ENCODE data around the gene IAH1.

DNA sequence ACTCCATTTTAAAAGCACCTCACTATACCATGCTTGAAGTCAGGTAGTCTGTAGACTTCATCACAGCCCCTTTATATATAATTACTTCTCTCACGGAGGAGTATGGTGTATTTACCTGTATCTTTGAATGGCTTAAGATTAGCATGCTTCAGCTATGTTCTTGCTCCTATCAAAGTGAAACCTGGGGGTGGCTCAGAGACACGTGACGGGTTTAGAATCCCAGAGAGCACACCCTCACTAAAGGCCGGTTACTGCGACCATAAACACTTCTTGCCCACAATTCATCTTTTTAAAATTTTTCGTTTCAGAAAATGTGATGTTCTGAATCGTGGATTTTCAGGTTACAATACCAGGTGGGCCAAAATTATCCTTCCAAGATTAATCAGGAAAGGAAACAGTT lies 3.6 kb downstream of the IAH1 start:
- no peak for TF ChIP-seq ARNTL (CRISPR knock-in tag; IDR thresholded peaks at IDR 0.05; ENCODE audit: borderline replicate concordance, low read depth)
- no peak for TF ChIP-seq ZNF70 (CRISPR knock-in tag; IDR thresholded peaks at IDR 0.05)
- TF ChIP-seq, protein P1, sequence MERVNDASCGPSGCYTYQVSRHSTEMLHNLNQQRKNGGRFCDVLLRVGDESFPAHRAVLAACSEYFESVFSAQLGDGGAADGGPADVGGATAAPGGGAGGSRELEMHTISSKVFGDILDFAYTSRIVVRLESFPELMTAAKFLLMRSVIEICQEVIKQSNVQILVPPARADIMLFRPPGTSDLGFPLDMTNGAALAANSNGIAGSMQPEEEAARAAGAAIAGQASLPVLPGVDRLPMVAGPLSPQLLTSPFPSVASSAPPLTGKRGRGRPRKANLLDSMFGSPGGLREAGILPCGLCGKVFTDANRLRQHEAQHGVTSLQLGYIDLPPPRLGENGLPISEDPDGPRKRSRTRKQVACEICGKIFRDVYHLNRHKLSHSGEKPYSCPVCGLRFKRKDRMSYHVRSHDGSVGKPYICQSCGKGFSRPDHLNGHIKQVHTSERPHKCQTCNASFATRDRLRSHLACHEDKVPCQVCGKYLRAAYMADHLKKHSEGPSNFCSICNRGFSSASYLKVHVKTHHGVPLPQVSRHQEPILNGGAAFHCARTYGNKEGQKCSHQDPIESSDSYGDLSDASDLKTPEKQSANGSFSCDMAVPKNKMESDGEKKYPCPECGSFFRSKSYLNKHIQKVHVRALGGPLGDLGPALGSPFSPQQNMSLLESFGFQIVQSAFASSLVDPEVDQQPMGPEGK (CRISPR knock-in tag; IDR thresholded peaks at IDR 0.05; ENCODE audit: borderline replicate concordance) = no peak
- TF ChIP-seq, protein P2, sequence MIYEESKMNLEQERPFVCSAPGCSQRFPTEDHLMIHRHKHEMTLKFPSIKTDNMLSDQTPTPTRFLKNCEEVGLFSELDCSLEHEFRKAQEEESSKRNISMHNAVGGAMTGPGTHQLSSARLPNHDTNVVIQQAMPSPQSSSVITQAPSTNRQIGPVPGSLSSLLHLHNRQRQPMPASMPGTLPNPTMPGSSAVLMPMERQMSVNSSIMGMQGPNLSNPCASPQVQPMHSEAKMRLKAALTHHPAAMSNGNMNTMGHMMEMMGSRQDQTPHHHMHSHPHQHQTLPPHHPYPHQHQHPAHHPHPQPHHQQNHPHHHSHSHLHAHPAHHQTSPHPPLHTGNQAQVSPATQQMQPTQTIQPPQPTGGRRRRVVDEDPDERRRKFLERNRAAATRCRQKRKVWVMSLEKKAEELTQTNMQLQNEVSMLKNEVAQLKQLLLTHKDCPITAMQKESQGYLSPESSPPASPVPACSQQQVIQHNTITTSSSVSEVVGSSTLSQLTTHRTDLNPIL (CRISPR knock-in tag; IDR thresholded peaks at IDR 0.05; ENCODE audit: low read depth) = no peak
- TF ChIP-seq OSR1 (CRISPR knock-in tag; IDR thresholded peaks at IDR 0.05) = no peak
- no peak for TF ChIP-seq ZNF8 (CRISPR knock-in tag; IDR thresholded peaks at IDR 0.05)
- no peak for TF ChIP-seq ISL1 (CRISPR knock-in tag; IDR thresholded peaks at IDR 0.05)
- TF ChIP-seq, protein P3, sequence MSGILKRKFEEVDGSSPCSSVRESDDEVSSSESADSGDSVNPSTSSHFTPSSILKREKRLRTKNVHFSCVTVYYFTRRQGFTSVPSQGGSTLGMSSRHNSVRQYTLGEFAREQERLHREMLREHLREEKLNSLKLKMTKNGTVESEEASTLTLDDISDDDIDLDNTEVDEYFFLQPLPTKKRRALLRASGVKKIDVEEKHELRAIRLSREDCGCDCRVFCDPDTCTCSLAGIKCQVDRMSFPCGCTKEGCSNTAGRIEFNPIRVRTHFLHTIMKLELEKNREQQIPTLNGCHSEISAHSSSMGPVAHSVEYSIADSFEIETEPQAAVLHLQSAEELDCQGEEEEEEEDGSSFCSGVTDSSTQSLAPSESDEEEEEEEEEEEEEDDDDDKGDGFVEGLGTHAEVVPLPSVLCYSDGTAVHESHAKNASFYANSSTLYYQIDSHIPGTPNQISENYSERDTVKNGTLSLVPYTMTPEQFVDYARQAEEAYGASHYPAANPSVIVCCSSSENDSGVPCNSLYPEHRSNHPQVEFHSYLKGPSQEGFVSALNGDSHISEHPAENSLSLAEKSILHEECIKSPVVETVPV (CRISPR knock-in tag; IDR thresholded peaks at IDR 0.05) = no peak

All from SK-N-SH treated with all-trans-retinoic acid at 6 μM for 48 hours (cell line).